ENCODE measurements around the gene GOLGA5. TPM values are rescaled to one million over a fixed set of nuclear protein-coding genes. Genes with fewer than 3 reads are reported as not detected.

GOLGA5 gene
- total and polyA plus RNA-seq, 2 experiments from 2014 or later, result 56.4 to 70.6 TPM

DNA sequence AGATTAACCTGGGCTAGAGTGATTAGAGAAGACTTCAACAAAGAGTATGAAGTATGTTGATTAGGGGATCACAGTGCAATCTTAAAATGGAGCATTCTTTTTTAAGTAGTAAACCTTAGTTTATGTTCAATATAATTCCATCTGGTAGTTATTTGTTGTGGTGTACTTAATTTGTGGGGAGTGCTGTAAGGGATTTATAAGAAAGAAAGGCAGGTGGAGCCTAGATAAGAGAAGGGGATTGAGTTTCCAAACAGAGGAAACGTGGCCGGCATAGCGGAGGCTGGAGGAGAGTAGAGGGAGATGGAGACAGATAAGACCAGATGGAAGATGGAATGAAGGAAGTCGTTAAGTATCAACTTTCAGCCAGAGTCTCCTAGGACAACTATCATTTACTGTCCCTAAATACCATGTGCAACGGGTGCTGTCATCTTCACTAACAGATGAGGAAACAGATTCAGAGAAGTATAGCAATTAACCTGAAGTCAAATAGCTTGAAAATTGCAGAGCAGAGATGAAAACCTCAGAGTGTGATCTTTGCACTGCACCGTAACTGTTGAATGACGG is 38.1 kb downstream of the GOLGA5 start:
- Histone ChIP-seq H3F3A (ENCODE audit: insufficient read depth) (0 out of 2 replicates have a peak, but pooled peaks cover 2% of the 10 kb centered on the region), H3K79me2 (ENCODE audit: insufficient read depth) (no peaks in the 10 kb centered on the region), H4K20me1 (ENCODE audit: insufficient read depth) (0 out of 2 replicates have a peak, but pooled peaks cover 4% of the 10 kb centered on the region), H3K27ac (no peak overlapping the region), H3K36me3 (ENCODE audit: low read depth) (peaks cover 79% of the 10 kb centered on the region), H3K4me3 (no peak overlapping the region), H3K9ac (no peak overlapping the region), H3K9me3 (ENCODE audit: low read depth) (no peaks in the 10 kb centered on the region), H3K27me3 (replicated peaks; ENCODE audit: insufficient read depth) (no peaks in the 10 kb centered on the region), H2AFZ (no peak overlapping the region), H3K4me2 (ENCODE audit: unreplicated experiment) (no peak overlapping the region), H3K9me2 (ENCODE audit: insufficient read depth) (no peaks in the 10 kb centered on the region), H3K4me1 (ENCODE audit: insufficient read depth) (no peaks in the 10 kb centered on the region)
- no peak for DNase-seq
- 68 to 79% methylated on average over 7 of the region's 7 CpGs for WGBS, 2 experiments (ENCODE audit: low coverage in 1 of 2, low lambda C conversion rate in 2 of 2, missing lambda C conversion rate in 2 of 2)
- no peak for TF ChIP-seq EZH2phosphoT487 (IDR thresholded peaks at IDR 0.05; ENCODE audit: insufficient read depth, low read depth)
- no peak for TF ChIP-seq EZH2 (IDR thresholded peaks at IDR 0.05; ENCODE audit: insufficient read depth, poor library complexity, severe bottlenecking)
- in situ Hi-C loops (cut with MboI), result no loop called here

DNA sequence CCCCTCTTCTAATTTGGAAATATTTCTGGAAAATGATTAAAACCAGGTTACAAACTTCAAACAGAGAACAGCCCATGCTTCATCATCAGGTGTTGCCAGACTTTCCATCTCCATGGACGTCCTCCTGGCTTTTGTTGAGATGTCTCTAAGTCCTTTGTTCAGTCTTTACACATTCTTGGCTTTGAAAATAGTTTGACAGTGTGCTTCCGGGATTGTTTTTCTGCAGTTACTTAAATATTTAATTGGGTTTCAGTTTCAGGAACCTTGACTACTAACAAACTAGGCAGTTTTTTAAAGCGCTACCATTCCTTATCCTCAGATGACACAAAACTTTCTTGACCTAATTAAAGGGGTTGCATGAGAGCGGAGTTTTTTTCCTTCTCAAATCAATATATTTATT is 47.8 kb downstream of the GOLGA5 start:
- no peak overlapping the region for H3K27ac ChIP-seq
- H3K9ac ChIP-seq, result no peak overlapping the region
- H2AFZ ChIP-seq, result no peak overlapping the region
- H3K4me2 ChIP-seq (ENCODE audit: unreplicated experiment), result no peak overlapping the region
- peaks cover 5% of the 10 kb centered on the region; the same call in 1 of the 2 replicates for H3K4me1 ChIP-seq (ENCODE audit: insufficient read depth)
- no peak for DNase-seq
- 77 to 80% methylated on average over 4 of the region's 4 CpGs for WGBS, 2 experiments (ENCODE audit: low coverage in 1 of 2, low lambda C conversion rate in 2 of 2, missing lambda C conversion rate in 2 of 2)
- H3K9me3 ChIP-seq (ENCODE audit: low read depth), result no peaks in the 10 kb centered on the region
- peaks cover 31% of the 10 kb centered on the region for H3F3A ChIP-seq (ENCODE audit: insufficient read depth)
- TF ChIP-seq EZH2 (IDR thresholded peaks at IDR 0.05; ENCODE audit: insufficient read depth, poor library complexity, severe bottlenecking), result no peak
- no peak for TF ChIP-seq EZH2phosphoT487 (IDR thresholded peaks at IDR 0.05; ENCODE audit: insufficient read depth, low read depth)
- H3K9me2 ChIP-seq (ENCODE audit: insufficient read depth), result no peaks in the 10 kb centered on the region
- H3K4me3 ChIP-seq, result no peak overlapping the region
- in situ Hi-C loops (cut with MboI), result no loop called here
- H3K79me2 ChIP-seq (ENCODE audit: insufficient read depth), result no peaks in the 10 kb centered on the region
- H3K27me3 ChIP-seq (replicated peaks; ENCODE audit: insufficient read depth), result no peaks in the 10 kb centered on the region
- no peaks in the 10 kb centered on the region for H4K20me1 ChIP-seq (ENCODE audit: insufficient read depth)
- H3K36me3 ChIP-seq (ENCODE audit: low read depth), result peaks cover 48% of the 10 kb centered on the region

DNA sequence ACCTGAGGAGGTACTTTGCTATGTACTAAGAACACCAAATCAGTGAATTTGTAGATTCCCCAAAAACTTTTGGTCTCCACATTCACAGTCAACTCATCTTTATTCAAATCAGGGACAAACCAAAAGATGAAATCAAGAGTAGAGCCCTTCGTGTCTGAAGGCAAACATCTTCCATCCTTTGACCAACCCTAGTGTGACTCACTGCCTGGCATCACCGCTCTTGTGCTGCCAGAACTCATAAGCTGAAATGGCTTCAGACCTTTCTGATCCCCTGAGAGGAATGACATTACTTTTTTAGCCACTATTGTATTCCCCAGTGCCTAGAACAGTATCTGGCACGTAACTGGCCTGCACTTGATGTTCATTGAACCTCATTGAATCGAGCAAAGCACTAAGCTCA is 50.1 kb downstream of the GOLGA5 start:
- no peaks in the 10 kb centered on the region for H3K27me3 ChIP-seq (replicated peaks; ENCODE audit: insufficient read depth)
- H3K79me2 ChIP-seq (ENCODE audit: insufficient read depth), result no peaks in the 10 kb centered on the region
- H3K9me3 ChIP-seq (ENCODE audit: low read depth), result no peaks in the 10 kb centered on the region
- peaks cover 5% of the 10 kb centered on the region; the same call in 1 of the 2 replicates for H3K4me1 ChIP-seq (ENCODE audit: insufficient read depth)
- H3F3A ChIP-seq (ENCODE audit: insufficient read depth), result peaks cover 28% of the 10 kb centered on the region
- H3K4me2 ChIP-seq (ENCODE audit: unreplicated experiment), result no peak overlapping the region
- H3K27ac ChIP-seq, result no peak overlapping the region
- H3K9ac ChIP-seq, result no peak overlapping the region
- peaks cover 33% of the 10 kb centered on the region for H3K36me3 ChIP-seq (ENCODE audit: low read depth)
- WGBS, 2 experiments (ENCODE audit: low coverage in 1 of 2, low lambda C conversion rate in 2 of 2, missing lambda C conversion rate in 2 of 2), result 95 to 97% methylated on average over 4 of the region's 4 CpGs
- no peak overlapping the region for H2AFZ ChIP-seq
- no peak overlapping the region for H3K4me3 ChIP-seq
- DNase-seq, result peak; percentile 12
- in situ Hi-C loops (cut with MboI), result no loop called here
- H3K9me2 ChIP-seq (ENCODE audit: insufficient read depth), result no peaks in the 10 kb centered on the region
- TF ChIP-seq EZH2 (IDR thresholded peaks at IDR 0.05; ENCODE audit: insufficient read depth, poor library complexity, severe bottlenecking) (no peak), EZH2phosphoT487 (IDR thresholded peaks at IDR 0.05; ENCODE audit: insufficient read depth, low read depth) (no peak)
- H4K20me1 ChIP-seq (ENCODE audit: insufficient read depth), result no peaks in the 10 kb centered on the region

- Histone ChIP-seq H3F3A (ENCODE audit: insufficient read depth) (peaks cover 24% of the 10 kb centered on the region), H4K20me1 (ENCODE audit: insufficient read depth) (no peaks in the 10 kb centered on the region), H3K9me3 (ENCODE audit: low read depth) (no peaks in the 10 kb centered on the region), H3K36me3 (ENCODE audit: low read depth) (peaks cover 13% of the 10 kb centered on the region; the same call in 1 of the 2 replicates), H3K9me2 (ENCODE audit: insufficient read depth) (no peaks in the 10 kb centered on the region), H3K27me3 (replicated peaks; ENCODE audit: insufficient read depth) (no peaks in the 10 kb centered on the region), H3K79me2 (ENCODE audit: insufficient read depth) (no peaks in the 10 kb centered on the region), H3K9ac (no peak overlapping the region), H3K4me1 (ENCODE audit: insufficient read depth) (peaks cover 5% of the 10 kb centered on the region; the same call in 1 of the 2 replicates), H3K27ac (peak overlapping the region; percentile 51), H3K4me3 (no peak overlapping the region), H2AFZ (no peak overlapping the region), H3K4me2 (ENCODE audit: unreplicated experiment) (no peak overlapping the region)
- peak; percentile 85 for DNase-seq
- 53 to 60% methylated on average over 2 of the region's 2 CpGs for WGBS, 2 experiments (ENCODE audit: low coverage in 1 of 2, low lambda C conversion rate in 2 of 2, missing lambda C conversion rate in 2 of 2)
- in situ Hi-C loops (cut with MboI), result no loop called here
- TF ChIP-seq EZH2 (IDR thresholded peaks at IDR 0.05; ENCODE audit: insufficient read depth, poor library complexity, severe bottlenecking), result no peak
- no peak for TF ChIP-seq EZH2phosphoT487 (IDR thresholded peaks at IDR 0.05; ENCODE audit: insufficient read depth, low read depth)
These were observed 52.2 kb downstream of the GOLGA5 start for GRCh38 chr14:92846162-92846897.

All from GM23248 (cell line).